Keratinocyte (primary cell): ENCODE data around the gene UQCRQ. TPM values are rescaled to one million over a fixed set of nuclear protein-coding genes. Genes with fewer than 3 reads are reported as not detected.

Experiments used
- DNase-seq: peaks from one replicate; pipeline ENCODE4 v3.0.0-alpha.2; 2011; ENCODE audit warnings: low read depth, missing footprints, low spot score
- FAIRE-seq: peaks from 2 replicates; lab custom pipeline; 2011; peaks lifted over from hg19 to GRCh38; lab: Jason Lieb, UNC
- H2AFZ ChIP-seq: 2 replicates; pipeline ENCODE4 v1.6.0; 2012; ENCODE audit warnings: low read length, control low read depth, inconsistent platforms; ENCODE audit not compliant: control insufficient read depth
- H3K27ac ChIP-seq: 2 replicates; pipeline ENCODE4 v1.5.1; 2011; ENCODE audit warnings: low read length; ENCODE audit not compliant: control insufficient read depth, insufficient read depth
- H3K27me3 ChIP-seq: 3 replicates; pipeline ENCODE4 v1.6.0; 2011; ENCODE audit warnings: low read length; ENCODE audit not compliant: control insufficient read depth, insufficient read depth; ENCODE audit errors: extremely low read depth
- H3K36me3 ChIP-seq, 2 experiments: 2 replicates in 1 of 2; 3 replicates in 1 of 2; pipeline ENCODE4 v1.5.1; 2011; ENCODE audit warnings: low read length in 2 of 2, mild to moderate bottlenecking in 1 of 2; ENCODE audit not compliant: control insufficient read depth in 2 of 2, insufficient read depth in 2 of 2; ENCODE audit errors: extremely low read depth in 1 of 2
- H3K4me1 ChIP-seq: 3 replicates; pipeline ENCODE4 v1.5.1; 2011; ENCODE audit warnings: low read length; ENCODE audit not compliant: control insufficient read depth, insufficient read depth; ENCODE audit errors: extremely low read depth
- H3K4me2 ChIP-seq: 3 replicates; pipeline ENCODE4 v1.6.0; 2011; ENCODE audit warnings: low read depth, low read length; ENCODE audit not compliant: control insufficient read depth, insufficient read depth; ENCODE audit errors: extremely low read depth
- H3K4me3 ChIP-seq, 3 experiments: fragments of 200-600 bp in 1 of 3; sonication (generic) in 1 of 3; 2 replicates in 2 of 3; 3 replicates in 1 of 3; pipeline ENCODE4 v1.5.1; 2011 to 2016; ENCODE audit warnings: low read length in 3 of 3, mild to moderate bottlenecking in 3 of 3, control low read depth in 2 of 3, inconsistent platforms in 1 of 3, low read depth in 1 of 3, mixed read lengths in 1 of 3, mixed run types in 1 of 3, moderate library complexity in 1 of 3; ENCODE audit not compliant: control insufficient read depth in 2 of 3, insufficient read depth in 2 of 3; ENCODE audit errors: extremely low read depth in 1 of 3
- H3K79me2 ChIP-seq: 2 replicates; pipeline ENCODE4 v1.6.0; 2012; ENCODE audit warnings: low read length; ENCODE audit not compliant: control insufficient read depth, insufficient read depth
- H3K9ac ChIP-seq: 3 replicates; pipeline ENCODE4 v1.6.0; 2011; ENCODE audit warnings: low read length; ENCODE audit not compliant: control insufficient read depth, insufficient read depth; ENCODE audit errors: extremely low read depth
- H3K9me1 ChIP-seq: 3 replicates; pipeline ENCODE4 v1.6.0; 2011; ENCODE audit warnings: low read length; ENCODE audit not compliant: control insufficient read depth, insufficient read depth; ENCODE audit errors: extremely low read depth
- H3K9me3 ChIP-seq: 2 replicates; pipeline ENCODE4 v1.5.1; 2012; ENCODE audit warnings: low read depth, low read length; ENCODE audit not compliant: control insufficient read depth
- H4K20me1 ChIP-seq: 3 replicates; pipeline ENCODE4 v1.6.0; 2011; ENCODE audit warnings: low read length; ENCODE audit not compliant: control insufficient read depth, insufficient read depth; ENCODE audit errors: extremely low read depth
- CTCF ChIP-seq, 3 experiments: IDR thresholded peaks in 1 of 3; conservative IDR thresholded peaks in 1 of 3; optimal IDR thresholded peaks in 1 of 3; 2 replicates in 2 of 3; 3 replicates in 1 of 3; pipeline versions ENCODE3 to v1.5.1; 2011; ENCODE audit warnings: low read length in 3 of 3, mild to moderate bottlenecking in 3 of 3, moderate library complexity in 2 of 3, control low read depth in 1 of 3, inconsistent platforms in 1 of 3; ENCODE audit not compliant: insufficient read depth in 2 of 3; ENCODE audit errors: extremely low read depth in 1 of 3
- EZH2 ChIP-seq: IDR thresholded peaks from one replicate; pipeline ENCODE4 v1.6.1; 2012; ENCODE audit warnings: inconsistent platforms, mild to moderate bottlenecking, low read length, moderate library complexity
- dilution Hi-C: fragments of 300-500 bp; cut with MboI; formaldehyde crosslinking; loops from one replicate; pipeline ENCODE4 v1.7.0; 2020; ENCODE audit warnings: low sequenced_read_pairs; ENCODE audit not compliant: extremely low pct_ligation_motif_present
- polyA plus RNA-seq, 5 experiments: library from polyadenylated mRNA; depleted of rRNA in 3 of 5; stranded (reverse) in 3 of 5; stranded (forward) in 1 of 5; unstranded in 1 of 5; fragments of >200 nt; gene quantifications; 1 replicate in 1 of 5; 2 replicates in 3 of 5; 3 replicates in 1 of 5; pipeline versions ENCODE4 v1.2.1 to v1.2.3, GENCODE V29; 2011 to 2012; ENCODE audit warnings: missing spikeins in 2 of 5, low read depth in 1 of 5, low replicate concordance in 1 of 5

Gene UQCRQ
- polyA plus RNA-seq, 1 donor (not counting 4 experiments of a cell fraction or from before 2014, with no cell fraction given), result 488 TPM

DNA sequence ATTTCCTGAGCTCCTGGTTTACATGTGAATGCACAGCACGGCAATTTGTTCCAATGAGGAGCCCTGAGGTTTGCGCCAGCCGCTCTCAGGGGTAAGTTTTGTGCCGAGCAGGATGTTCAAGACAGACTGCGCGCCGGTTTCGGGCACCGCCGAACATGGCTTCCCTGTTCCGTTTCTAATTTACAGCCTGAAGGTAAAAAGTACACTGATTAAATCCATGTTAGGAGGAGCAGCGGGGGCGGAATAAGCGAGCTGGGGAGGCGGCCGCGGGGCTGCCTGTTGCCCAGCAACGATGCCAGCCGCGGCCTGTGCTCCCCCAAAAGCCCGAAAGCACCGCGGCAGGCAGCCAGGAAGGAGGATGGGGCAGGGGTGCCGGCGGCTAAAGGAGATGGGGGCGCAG, 47.0 kb upstream of the UQCRQ start:
- Histone ChIP-seq H3K79me2 (no peaks in the 10 kb centered on the region), H3K9ac (no peak overlapping the region), H3K9me3 (no peaks in the 10 kb centered on the region), H3K4me2 (peak overlapping the region; percentile 32), H2AFZ (peak overlapping the region; percentile 19), H4K20me1 (no peaks in the 10 kb centered on the region), H3K27ac (no peak overlapping the region), H3K27me3 (peaks cover 12% of the 10 kb centered on the region), H3K9me1 (no peaks in the 10 kb centered on the region), H3K4me1 (no peaks in the 10 kb centered on the region), H3K4me3 (no peak overlapping the region), H3K36me3 (no peaks in the 10 kb centered on the region)
- DNase-seq, result no peak
- TF ChIP-seq CTCF (optimal IDR thresholded peaks at IDR 0.05 in 1 of 3, IDR thresholded peaks at IDR 0.05 in 1 of 3, conservative IDR thresholded peaks at IDR 0.05 in 1 of 3; ENCODE audit: extremely low read depth in 1 of 3, insufficient read depth in 2 of 3, low read length in 3 of 3), result no peak
- TF ChIP-seq EZH2, result no peak
- dilution Hi-C loops, result no loop called here
- no peak for FAIRE-seq

DNA sequence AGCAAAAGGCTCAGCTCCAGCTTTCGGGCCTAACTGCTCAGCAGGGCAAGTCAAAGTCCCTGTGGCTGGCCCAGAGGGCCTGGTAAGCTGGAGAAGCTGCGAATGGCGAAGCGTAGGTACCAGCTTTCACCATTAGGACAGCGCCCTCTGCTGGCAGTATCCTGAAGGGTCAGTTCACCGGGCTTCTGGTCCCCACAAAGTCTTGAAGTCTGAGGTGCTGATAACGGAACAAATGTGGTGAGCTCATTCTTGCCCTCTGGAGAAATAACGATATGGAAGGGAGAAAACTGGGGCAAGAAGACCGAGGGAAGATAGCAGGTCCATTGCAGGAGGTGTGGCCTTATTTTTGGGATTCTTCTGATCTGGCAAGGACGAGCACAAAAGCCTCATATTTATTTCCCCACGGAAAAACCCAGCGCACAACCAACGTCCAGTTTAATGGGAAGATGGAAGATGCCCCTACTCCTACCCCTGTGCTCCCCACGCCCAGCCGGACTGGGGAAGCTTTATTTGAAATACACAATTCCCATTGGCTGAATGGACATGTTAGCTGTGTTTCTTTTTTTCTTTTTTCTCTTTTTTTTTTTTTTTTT, 46.2 kb upstream of the UQCRQ start:
- H3K27ac ChIP-seq, result no peak overlapping the region
- H3K4me3 ChIP-seq, result no peak overlapping the region
- no peaks in the 10 kb centered on the region for H3K36me3 ChIP-seq
- peaks cover 19% of the 10 kb centered on the region for H3K27me3 ChIP-seq
- H3K4me2 ChIP-seq, result peak overlapping the region; percentile 56
- no peaks in the 10 kb centered on the region for H3K9me3 ChIP-seq
- peak in 2 of 3 experiments; percentile 92 to 93 for TF ChIP-seq CTCF (optimal IDR thresholded peaks at IDR 0.05 in 1 of 3, IDR thresholded peaks at IDR 0.05 in 1 of 3, conservative IDR thresholded peaks at IDR 0.05 in 1 of 3; ENCODE audit: extremely low read depth in 1 of 3, insufficient read depth in 2 of 3, low read length in 3 of 3)
- no peak for TF ChIP-seq EZH2
- FAIRE-seq, result peak; percentile 76
- H3K79me2 ChIP-seq, result no peaks in the 10 kb centered on the region
- peak; percentile 66 for DNase-seq
- no peaks in the 10 kb centered on the region for H3K4me1 ChIP-seq
- no peak overlapping the region for H3K9ac ChIP-seq
- H3K9me1 ChIP-seq, result no peaks in the 10 kb centered on the region
- peak overlapping the region; percentile 58 for H2AFZ ChIP-seq
- no peaks in the 10 kb centered on the region for H4K20me1 ChIP-seq
- dilution Hi-C loops, result no loop called here
